HG03103 (cell line): ENCODE data around the gene NUP160.
"Not testable (repeated sequence)": the region's sequence is repeated elsewhere in the genome, so short reads cannot be mapped to it uniquely, and the experiment has no call there.

ENCODE experiments used
- ATAC-seq: cut with Tn5 transposase; IDR thresholded peaks from one replicate; pipeline ENCODE4 v1.9.1; 2021; ENCODE audit warnings: low read depth; ENCODE audit not compliant: unreplicated experiment

Gene NUP160

DNA sequence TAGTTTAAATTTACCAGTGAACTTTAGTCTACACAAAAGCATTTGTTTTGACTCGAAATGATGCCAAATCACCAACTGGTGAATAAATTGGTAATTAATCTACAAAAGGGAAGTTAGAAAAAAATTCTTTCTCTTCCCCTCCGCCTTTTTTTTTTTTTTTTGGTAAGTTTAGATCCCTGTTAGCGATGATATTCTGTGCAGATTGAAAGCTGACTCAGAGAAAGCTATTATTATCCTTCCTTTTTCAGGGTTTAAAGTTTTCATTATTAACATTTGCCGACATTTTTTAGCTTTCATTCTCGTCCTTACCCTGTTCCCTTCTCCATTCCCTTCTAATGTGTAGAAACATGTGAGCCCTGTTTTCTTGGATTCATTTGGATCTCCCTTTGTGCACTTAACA lies 16.8 kb upstream of the NUP160 start:
- no peak for ATAC-seq

DNA sequence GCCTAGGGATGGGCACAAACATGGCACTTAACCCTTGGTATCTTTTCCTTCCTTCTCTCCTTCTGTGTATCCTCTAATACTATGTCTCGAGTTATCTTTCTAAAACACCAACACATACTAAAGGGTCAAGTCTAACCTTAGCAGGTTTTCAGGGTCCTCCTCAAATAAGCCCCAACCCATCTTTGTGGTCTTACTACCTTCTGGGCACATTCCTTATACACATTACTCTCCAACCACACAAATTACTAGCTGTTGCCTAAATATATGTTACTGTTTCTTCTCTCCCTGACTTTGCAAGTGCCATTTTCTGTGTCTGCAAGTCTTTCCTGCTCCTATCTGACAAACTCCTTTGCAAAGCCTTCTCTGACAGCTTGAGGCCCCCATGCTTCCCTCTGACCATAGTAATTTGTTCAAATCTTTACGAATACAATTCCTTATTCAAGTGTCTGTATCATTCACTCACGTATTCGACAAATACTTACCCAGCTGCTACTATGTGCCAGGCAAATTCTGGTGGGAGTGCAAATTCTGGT lies 15.8 kb upstream of the NUP160 start:
- no peak for ATAC-seq

DNA sequence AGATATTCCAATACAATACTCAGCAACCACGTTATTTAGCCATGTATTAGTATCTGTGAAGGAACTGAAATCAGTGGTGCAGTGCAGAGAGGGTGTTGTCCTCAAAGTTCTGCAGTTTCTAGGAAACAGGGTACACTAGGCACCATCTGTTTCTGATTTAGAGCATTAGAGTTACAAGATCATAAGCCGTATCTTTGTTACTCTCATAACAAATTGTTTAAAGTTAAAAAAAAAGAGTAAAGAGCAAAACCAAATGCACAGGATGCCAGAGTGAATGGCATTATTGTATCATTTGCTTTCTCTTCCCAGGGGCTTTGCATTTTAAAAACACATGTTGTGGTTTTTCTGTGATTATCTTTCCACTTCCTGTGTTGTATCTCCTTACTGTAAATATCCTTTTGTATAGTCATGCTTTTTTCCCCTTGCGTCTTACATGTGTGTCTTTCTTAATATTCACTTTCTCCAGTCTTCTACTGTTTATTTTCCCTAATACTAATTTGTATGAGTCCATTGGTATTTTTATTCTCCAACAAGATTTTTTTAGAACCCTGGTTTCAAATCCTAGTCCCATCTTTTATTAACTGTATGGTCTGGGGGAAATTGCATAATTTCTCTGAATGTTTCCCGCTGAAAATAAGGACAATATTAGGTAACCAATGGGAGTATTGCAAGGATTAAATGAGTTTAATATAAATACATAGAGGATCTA lies 15.2 kb upstream of the NUP160 start:
- ATAC-seq = peak; percentile 73

DNA sequence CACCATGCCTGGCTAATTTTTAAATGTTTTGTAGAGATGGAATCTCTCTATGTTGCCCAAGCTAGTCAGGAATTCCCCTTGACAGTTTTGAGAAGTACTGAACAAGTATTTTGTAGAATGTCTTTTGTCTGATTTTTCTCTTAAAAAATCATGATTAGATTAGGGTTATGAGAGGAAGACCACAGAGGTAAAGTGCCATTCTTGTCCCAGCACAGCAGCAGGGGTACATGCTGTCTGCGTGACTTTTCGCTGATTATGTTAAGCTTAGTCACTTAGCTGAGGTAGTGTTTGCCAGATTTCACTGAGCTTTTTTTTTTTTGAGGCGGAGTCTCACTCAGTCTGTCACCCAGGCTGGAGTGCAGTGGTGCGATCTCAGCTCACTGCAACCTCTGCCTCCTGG lies 13.6 kb upstream of the NUP160 start:
- ATAC-seq = no peak

DNA sequence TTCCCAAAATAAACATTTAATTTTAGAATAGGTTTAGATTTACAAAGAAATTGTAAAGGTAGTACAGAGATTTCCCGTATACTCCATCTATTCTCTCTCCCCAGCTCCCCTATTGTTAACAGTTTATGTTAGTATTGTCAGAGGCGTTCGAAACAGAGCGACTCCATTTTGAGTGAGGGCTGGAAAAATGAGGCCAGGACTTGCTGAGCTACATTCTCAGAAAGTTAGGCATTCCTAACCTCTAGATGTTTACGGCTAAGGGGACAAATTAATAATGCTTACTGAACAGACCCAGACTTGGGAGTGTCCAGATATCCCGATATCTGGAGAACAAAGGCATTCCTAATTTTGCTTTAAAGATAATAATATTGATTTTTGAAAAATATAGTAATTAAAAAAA lies 12.4 kb upstream of the NUP160 start:
- ATAC-seq = no peak

DNA sequence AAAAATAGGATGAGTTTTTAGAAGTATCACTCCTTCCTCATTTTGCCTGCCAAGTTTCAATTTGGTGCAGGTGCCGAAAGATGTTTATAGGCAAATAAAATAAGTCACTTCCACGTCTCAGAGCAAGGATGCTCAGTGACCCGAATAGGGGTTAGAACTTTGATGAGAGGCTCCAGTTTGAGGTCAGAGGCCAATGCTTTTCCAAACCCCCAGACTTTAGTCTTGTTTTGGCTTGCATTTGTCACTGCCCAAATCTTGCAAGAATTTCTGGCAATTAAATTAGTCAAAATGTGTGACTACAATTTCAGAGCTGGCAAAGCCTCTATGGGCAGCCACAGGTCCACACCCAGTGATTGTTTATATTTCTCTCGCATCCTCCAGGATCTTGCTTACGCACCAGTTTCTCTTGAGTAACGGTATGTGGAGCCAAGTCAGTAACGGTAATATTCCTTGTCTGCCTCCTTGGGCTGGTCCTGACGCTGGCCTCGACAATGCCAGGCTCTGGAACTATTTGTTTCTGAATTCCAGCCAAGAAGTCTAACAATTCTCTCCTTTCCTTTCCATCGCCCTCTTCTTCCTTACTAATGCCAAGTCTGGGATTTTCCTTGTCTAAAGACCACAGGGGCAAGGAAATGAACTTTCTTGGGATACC lies 9.9 kb upstream of the NUP160 start:
- ATAC-seq = no peak

DNA sequence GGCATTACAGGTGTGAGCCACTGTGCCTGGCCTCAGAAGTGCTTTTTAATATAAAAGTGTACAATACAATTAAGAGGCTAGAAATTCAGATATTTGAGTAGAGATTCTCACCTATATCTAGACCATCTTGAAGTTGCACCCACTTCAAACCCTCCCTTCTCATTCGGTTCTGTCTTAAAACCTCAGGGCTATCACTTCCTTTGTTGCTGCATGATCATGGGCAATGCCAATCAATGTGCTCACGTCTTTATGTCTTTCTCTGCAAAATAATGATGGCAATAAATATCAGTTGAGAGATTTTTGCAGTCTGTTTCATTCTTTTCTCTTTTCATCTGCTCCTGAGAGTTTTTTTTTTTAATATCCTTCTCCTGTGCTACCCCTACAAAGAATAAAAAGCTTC lies 9.3 kb upstream of the NUP160 start:
- ATAC-seq = peak; percentile 31

DNA sequence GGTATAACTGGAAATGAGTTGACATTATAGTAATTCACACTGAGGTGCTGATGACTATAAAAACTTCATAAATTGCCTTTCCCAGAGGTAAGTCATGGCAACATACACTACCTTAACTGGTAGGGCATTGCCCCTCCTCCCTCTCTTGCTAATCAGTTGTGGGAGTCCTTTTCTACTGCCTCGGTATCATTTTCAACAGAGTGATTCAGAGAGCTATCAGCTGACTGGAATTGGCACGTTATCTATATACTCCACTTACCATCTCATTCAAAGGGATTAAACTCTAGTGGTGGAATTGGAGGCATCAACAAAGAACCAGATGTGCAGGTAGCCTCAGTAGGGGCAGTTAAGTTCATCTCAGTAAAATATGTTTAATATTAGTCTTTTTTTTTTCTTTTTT lies 8.0 kb upstream of the NUP160 start:
- ATAC-seq = no peak

DNA sequence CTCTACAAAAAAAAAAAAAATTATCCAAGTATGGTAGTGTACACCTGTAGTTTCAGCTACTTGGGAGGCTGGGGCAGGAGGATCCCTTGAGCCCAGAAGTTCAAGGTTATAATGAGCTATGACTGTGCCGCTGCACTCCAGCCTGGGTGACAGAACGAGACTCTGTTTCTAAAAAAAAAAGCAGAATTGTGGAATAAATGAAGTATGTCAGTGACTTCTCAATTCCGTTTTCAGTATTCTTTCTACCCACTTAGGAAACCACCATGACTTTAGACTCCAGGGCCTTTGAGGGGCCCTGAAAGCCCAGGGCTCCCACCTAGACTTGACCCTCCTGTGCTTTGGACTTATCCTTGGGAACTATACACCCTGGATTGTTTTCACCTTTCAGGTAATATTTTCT lies 6.5 kb upstream of the NUP160 start:
- peak; percentile 32 for ATAC-seq

DNA sequence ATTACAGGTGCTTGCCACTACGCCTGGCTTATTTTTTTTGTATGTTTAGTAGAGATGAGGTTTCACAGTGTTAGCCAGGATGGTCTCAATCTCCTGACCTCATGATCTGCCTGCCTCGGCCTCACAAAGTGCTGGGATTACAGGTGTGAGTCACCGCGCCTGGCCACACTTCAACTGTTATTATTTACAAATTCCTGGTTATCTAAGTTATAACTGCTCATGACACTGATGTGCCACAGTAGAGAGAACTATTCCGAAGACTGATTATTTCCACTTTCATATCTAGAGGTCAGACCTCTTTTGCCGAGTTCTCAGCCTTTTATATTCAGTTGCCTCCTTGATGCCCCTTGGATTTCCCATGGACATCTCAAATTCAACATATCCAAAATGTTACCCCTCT lies 3.9 kb upstream of the NUP160 start:
- no peak for ATAC-seq

DNA sequence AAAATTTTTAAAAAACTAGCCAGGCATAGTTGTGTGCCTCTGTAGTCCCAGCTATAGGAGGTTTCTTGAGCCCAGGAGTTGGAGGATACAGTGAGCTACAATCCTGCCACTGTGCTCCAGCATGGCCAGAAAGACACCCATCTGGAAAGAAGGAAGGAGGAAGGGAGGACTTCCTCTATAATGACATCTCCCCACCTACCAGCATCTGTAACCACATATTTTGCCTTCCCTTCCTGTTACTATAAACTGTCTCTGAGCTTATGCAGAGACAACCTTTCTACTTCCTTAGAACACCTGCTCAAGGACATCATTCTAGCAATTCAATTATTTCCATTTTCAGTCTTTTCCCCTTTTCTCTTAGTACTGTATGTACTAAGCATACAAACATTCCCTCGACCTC lies 2.2 kb upstream of the NUP160 start:
- peak; percentile 39 for ATAC-seq

DNA sequence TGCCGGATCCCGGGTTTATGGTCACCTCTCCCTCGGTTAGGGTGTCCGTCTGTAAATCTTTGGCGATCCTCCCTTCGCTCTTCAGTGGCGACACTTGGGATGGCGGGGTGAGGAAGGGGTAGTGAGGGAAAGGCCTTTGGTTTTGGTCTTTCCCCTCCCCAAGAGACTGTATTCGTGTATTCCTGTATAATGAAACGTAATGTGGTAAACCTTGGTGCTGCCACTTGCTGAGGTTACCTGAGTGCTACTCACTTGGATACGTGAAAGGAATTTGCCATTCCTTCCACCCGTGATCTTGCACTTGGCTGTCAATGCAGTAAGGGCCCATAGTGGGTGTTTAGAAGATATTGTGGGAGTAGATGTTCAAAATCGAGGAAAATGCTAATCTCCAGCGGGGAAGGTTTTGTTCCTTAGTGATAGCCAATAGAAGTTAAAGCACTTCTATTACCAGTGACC lies 578 bp upstream of the NUP160 start:
- peak; percentile 17 for ATAC-seq

DNA sequence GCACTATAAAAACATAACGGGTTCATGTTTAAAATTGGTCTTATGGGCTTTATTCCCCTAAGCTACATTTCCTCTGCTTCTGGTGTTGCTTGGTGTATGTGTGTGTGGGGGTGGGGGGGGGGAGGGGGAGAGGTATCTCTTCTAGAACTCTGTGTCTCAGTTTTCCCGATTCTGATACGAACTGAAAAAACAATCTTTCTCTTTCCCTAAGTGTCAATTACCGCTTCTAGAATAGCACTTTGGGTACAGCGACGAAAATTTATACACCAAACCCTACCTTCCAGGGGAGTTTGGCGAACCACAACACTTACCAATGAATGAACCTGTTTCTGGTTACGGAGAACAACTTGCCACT lies 636 bp downstream of the NUP160 start:
- ATAC-seq = no peak

DNA sequence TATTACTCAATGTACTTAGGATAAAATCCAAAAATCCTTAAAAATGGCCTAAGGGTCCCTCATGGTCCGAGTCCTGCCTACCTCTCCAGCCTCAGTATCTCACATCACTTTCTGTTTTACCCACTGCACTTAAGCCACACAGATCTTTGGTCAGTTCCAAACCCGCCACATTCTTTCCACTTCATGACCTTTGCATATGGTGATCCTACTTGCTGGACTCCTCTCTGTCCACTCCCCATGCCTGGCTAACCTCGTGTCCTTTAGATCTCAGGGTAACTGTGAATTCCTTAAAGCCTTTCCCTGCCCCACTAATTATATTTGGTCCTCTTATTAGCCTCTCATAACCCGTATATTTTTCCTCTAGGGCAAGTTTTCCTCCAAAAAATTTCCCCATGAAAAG lies 1.2 kb downstream of the NUP160 start:
- ATAC-seq = no peak

DNA sequence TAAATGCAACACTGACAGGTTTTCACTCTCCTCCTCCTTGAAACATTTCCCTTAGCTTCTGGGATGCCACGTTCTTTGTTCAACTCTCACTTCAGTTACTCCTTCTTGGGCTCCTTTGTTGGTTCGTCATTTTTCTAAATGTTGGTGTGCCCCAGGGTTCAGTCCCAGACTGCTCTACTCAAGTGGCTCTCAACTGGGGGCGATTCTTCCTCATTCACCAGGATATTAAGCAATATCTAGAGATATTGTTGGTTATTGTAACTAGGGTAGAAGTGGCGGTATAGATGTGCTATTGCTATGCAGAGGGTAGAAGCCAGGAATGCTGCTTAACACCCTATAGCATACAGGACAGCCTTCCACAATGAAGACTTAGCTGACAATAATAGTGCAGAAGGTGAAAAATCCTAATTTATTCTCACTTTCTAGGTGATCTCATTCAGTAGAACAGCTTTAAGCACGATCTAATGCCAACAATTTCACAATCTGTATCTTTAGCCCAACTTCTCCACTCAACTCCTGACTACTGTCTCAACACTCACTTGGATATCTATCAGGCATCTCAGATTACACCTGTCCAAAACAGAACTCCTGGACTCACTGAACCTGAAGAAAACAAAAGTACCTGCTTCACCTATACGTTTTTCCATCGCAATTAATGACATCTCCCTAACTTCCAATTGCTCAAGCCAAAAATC lies 4.6 kb downstream of the NUP160 start:
- no peak for ATAC-seq

DNA sequence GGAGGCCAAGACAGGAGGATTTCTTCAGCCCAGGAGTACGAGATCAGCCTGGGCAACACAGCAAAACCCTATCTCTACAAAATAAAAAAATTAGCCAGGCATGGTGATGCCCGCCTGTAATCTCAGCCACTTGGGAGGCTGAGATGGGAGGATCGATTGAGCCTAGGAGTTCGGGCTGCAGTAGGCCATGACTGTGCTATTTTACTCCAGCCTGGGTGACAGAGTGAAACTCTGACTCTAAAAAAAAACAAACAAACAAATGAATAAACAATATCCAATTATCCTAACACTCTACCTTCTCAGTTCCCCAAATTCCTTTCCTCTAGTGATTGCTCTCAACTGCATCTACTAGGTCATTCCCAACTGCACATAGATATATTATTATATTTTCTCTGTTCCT lies 5.4 kb downstream of the NUP160 start:
- ATAC-seq = no peak

DNA sequence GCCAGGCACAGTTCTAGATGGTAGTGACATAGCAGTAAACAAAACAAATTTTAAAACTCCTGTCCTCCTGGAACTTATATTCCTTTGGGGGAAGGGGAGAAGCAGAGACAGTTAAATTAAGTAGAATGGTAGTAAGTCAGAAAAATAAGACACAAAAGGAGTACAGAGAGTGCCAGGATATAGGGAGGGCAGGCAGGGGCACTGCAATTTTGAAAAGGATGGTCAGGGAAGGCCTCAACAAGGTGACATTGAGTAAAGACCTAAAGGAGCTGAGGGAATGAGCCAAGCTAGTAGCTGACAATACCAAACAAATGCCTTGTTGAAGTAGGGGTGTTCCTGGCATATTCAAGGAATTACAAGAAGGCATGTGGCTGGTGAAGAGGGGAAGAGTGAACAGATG lies 10.2 kb downstream of the NUP160 start:
- no peak for ATAC-seq

DNA sequence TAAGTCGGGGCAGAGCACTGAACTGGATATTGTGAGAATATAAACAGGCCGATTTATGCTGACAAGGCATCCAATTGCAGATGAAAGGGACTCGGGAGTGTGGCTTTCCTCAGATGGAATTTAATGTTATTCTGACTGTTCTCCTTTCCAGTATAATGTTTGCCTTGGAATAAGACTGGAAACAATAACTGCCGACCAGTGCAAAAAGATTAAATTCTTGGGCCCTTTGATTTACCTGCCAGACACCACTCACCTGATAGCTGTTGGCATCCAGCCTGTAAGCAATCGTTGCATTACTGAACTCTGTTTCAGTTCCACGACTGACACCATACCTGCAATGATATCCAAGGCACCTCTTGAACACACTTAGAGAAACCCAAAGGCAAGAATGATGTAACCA lies 10.9 kb downstream of the NUP160 start:
- no peak for ATAC-seq

DNA sequence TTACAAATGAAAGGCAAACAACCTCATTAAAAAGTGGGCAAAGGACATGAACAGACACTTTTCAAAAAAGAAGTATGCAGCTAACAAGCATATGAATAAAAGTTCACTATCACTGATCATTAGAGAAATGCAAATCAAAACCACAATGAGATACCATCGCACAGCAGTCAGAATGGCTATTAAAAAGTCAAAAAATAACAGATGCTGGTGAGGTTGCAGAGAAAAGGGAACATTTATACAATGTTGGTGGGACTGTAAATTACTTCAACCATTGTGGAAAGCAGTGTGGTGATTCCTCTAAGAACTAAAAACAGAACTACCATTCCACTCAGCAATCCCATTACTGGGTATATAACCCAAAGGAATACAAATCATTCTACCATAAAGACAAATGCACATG lies 18.1 kb downstream of the NUP160 start:
- not testable (repeated sequence) for ATAC-seq

DNA sequence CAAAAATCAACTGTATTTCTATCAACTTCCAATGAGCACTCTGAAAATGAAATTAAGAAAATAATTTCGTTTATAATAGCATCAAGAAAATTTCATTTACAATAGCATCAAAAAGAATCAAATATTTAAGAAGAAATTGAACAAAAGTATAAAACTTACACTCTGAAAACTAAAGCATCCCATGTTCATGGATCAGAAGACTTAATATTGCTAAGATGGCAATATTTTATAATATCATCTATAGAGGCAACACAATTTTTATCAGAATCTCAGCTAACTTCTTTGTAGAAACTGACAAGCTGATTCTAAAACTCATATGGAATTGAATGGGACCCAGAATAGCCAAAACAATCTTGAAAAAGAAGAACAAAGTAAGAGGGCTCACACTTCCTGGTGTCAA lies 19.9 kb downstream of the NUP160 start:
- no peak for ATAC-seq

DNA sequence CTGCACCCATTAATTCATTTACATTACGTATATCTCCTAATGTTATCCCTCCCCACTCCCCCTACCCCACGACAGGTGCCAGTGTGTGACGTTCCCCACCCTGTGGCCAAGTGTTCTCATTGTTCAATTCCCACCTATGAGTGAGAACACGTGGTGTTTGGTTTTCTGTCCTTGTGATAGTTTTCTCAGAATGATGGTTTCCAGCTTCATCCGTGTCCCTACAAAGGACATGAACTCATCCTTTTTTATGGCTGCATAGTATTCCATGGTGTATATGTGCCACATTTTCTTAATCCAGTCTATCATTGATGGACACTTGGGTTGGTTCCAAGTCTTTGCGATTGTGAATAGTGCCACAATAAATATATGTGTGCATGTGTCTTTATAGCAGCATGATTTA lies 25.5 kb downstream of the NUP160 start:
- ATAC-seq = not testable (repeated sequence)

DNA sequence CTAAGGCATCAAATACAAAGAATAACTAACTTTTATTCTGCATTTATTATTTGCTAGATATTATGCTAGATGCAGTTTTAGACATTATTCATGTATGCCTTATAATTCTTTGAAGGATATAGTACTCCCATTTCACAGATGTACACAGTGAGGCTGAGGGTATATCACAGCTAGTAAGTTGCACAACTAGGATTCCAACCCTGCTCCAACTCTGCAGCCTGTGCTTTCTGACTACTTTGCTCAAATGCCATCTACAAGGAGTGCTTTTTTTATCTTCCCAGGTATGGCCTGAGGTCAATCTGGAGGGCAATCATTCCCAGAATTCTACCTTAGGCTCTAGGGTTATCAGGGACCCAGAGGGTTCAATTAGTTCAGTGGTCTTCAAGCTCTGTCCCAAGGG lies 28.4 kb downstream of the NUP160 start:
- ATAC-seq = no peak
